ENCODE measurements around the gene IRF7.

GRCh38 chr11:606245-606644 is 9.5 kb downstream of the IRF7 start:
- TF ChIP-seq CTCF (IDR thresholded peaks at IDR 0.05; ENCODE audit: insufficient read depth, low read depth, low read length) (no peak), EZH2 (IDR thresholded peaks at IDR 0.05; ENCODE audit: insufficient read depth, low read length) (no peak)

Measured in astrocyte (in vitro differentiated cells and primary cell).